Measurements from ENCODE around the gene CEP112.
"Not testable (repeated sequence)": the region's sequence is repeated elsewhere in the genome, so short reads cannot be mapped to it uniquely, and the experiment has no call there.

Gene CEP112

GRCh38 chr17:65739034-65739433 is 452.9 kb downstream of the CEP112 start:
- H3K4ac ChIP-seq (ENCODE audit: low read depth, low read length), result no peak overlapping the region

GRCh38 chr17:65737451-65737850 is 454.5 kb downstream of the CEP112 start:
- Histone ChIP-seq H2BK120ac (ENCODE audit: insufficient read depth, low read length, poor library complexity) (no peak overlapping the region), H2AK5ac (ENCODE audit: low read length) (no peak overlapping the region), H2BK5ac (ENCODE audit: low read depth, low read length, poor library complexity) (no peak overlapping the region), H3K27me3 (ENCODE audit: insufficient read depth, low read length) (no peaks in the 10 kb centered on the region), H3K18ac (ENCODE audit: low read length) (no peak overlapping the region), H3K4me2 (ENCODE audit: low read length) (no peak overlapping the region), H3K4me1 (ENCODE audit: control insufficient read depth in 1 of 2, insufficient read depth in 2 of 2, low read length in 2 of 2) (no peaks in the 10 kb centered on the region), H4K12ac (ENCODE audit: low read depth, low read length) (no peak overlapping the region), H3K27ac (ENCODE audit: low read depth, low read length) (no peak overlapping the region), H2AFZ (ENCODE audit: insufficient read depth, low read length, poor library complexity) (no peak overlapping the region), H3K9me3 (ENCODE audit: insufficient read depth, low read depth, low read length) (no peaks in the 10 kb centered on the region), H3K79me2 (ENCODE audit: control insufficient read depth, insufficient read depth, low read length, poor library complexity) (no peaks in the 10 kb centered on the region), H3K14ac (ENCODE audit: low read length) (no peak overlapping the region), H3K23ac (ENCODE audit: low read length) (no peak overlapping the region), H3K4me3 (ENCODE audit: low read depth, low read length) (no peak overlapping the region), H4K91ac (ENCODE audit: low read depth, low read length) (no peak overlapping the region), H3K4ac (ENCODE audit: low read depth, low read length) (no peak overlapping the region), H2BK12ac (ENCODE audit: low read length) (no peak overlapping the region), H4K8ac (ENCODE audit: low read depth, low read length) (no peak overlapping the region), H3K36me3 (ENCODE audit: control insufficient read depth in 1 of 2, insufficient read depth in 2 of 2, low read length in 2 of 2) (no peaks in the 10 kb centered on the region), H3K79me1 (ENCODE audit: low read length) (no peaks in the 10 kb centered on the region), H3K9ac (ENCODE audit: low read length) (no peak overlapping the region)
- WGBS (ENCODE audit: extremely low coverage, insufficient coverage, insufficient read length), result no CpG with 5 or more reads among the region's 4 CpGs
- no peak for DNase-seq

More at GRCh38 chr17:65739034-65739433, 452.9 kb downstream of the CEP112 start:
- Histone ChIP-seq H3K14ac (ENCODE audit: low read length) (no peak overlapping the region), H3K36me3 (ENCODE audit: control insufficient read depth in 1 of 2, insufficient read depth in 2 of 2, low read length in 2 of 2) (no peaks in the 10 kb centered on the region), H3K9me3 (ENCODE audit: insufficient read depth, low read depth, low read length) (no peaks in the 10 kb centered on the region), H3K4me1 (ENCODE audit: control insufficient read depth in 1 of 2, insufficient read depth in 2 of 2, low read length in 2 of 2) (no peaks in the 10 kb centered on the region), H4K91ac (ENCODE audit: low read depth, low read length) (no peak overlapping the region), H3K79me2 (ENCODE audit: control insufficient read depth, insufficient read depth, low read length, poor library complexity) (no peaks in the 10 kb centered on the region), H3K9ac (ENCODE audit: low read length) (no peak overlapping the region), H3K18ac (ENCODE audit: low read length) (no peak overlapping the region), H4K12ac (ENCODE audit: low read depth, low read length) (no peak overlapping the region), H2BK12ac (ENCODE audit: low read length) (no peak overlapping the region), H2BK5ac (ENCODE audit: low read depth, low read length, poor library complexity) (no peak overlapping the region), H3K4me2 (ENCODE audit: low read length) (no peak overlapping the region), H2AK5ac (ENCODE audit: low read length) (no peak overlapping the region), H3K23ac (ENCODE audit: low read length) (no peak overlapping the region), H3K4me3 (ENCODE audit: low read depth, low read length) (no peak overlapping the region), H3K79me1 (ENCODE audit: low read length) (no peaks in the 10 kb centered on the region), H2AFZ (ENCODE audit: insufficient read depth, low read length, poor library complexity) (no peak overlapping the region), H2BK120ac (ENCODE audit: insufficient read depth, low read length, poor library complexity) (no peak overlapping the region), H3K27ac (ENCODE audit: low read depth, low read length) (no peak overlapping the region), H3K27me3 (ENCODE audit: insufficient read depth, low read length) (no peaks in the 10 kb centered on the region), H4K8ac (ENCODE audit: low read depth, low read length) (no peak overlapping the region)
- no peak for DNase-seq

GRCh38 chr17:65733314-65733713 is 458.6 kb downstream of the CEP112 start:
- no peak for DNase-seq
- no peaks in the 10 kb centered on the region for H3K9me3 ChIP-seq (ENCODE audit: insufficient read depth, low read depth, low read length)
- no peaks in the 10 kb centered on the region for H3K4me1 ChIP-seq (ENCODE audit: control insufficient read depth in 1 of 2, insufficient read depth in 2 of 2, low read length in 2 of 2)
- H3K14ac ChIP-seq (ENCODE audit: low read length), result no peak overlapping the region
- no peak overlapping the region for H2BK12ac ChIP-seq (ENCODE audit: low read length)
- H3K79me1 ChIP-seq (ENCODE audit: low read length), result no peaks in the 10 kb centered on the region
- no peak overlapping the region for H4K8ac ChIP-seq (ENCODE audit: low read depth, low read length)
- no peaks in the 10 kb centered on the region for H3K27me3 ChIP-seq (ENCODE audit: insufficient read depth, low read length)
- no peak overlapping the region for H2AFZ ChIP-seq (ENCODE audit: insufficient read depth, low read length, poor library complexity)
- no peak overlapping the region for H3K23ac ChIP-seq (ENCODE audit: low read length)
- H2AK5ac ChIP-seq (ENCODE audit: low read length), result no peak overlapping the region
- no peak overlapping the region for H3K4me2 ChIP-seq (ENCODE audit: low read length)
- no peak overlapping the region for H3K27ac ChIP-seq (ENCODE audit: low read depth, low read length)
- no peak overlapping the region for H2BK120ac ChIP-seq (ENCODE audit: insufficient read depth, low read length, poor library complexity)
- H3K79me2 ChIP-seq (ENCODE audit: control insufficient read depth, insufficient read depth, low read length, poor library complexity), result no peaks in the 10 kb centered on the region
- H4K12ac ChIP-seq (ENCODE audit: low read depth, low read length), result no peak overlapping the region
- no peaks in the 10 kb centered on the region for H3K36me3 ChIP-seq (ENCODE audit: control insufficient read depth in 1 of 2, insufficient read depth in 2 of 2, low read length in 2 of 2)
- H2BK5ac ChIP-seq (ENCODE audit: low read depth, low read length, poor library complexity), result no peak overlapping the region
- H3K18ac ChIP-seq (ENCODE audit: low read length), result no peak overlapping the region
- no peak overlapping the region for H3K4me3 ChIP-seq (ENCODE audit: low read depth, low read length)
- H3K4ac ChIP-seq (ENCODE audit: low read depth, low read length), result no peak overlapping the region
- no peak overlapping the region for H3K9ac ChIP-seq (ENCODE audit: low read length)
- WGBS (ENCODE audit: extremely low coverage, insufficient coverage, insufficient read length), result no CpG with 5 or more reads among the region's 3 CpGs
- no peak overlapping the region for H4K91ac ChIP-seq (ENCODE audit: low read depth, low read length)

GRCh38 chr17:65732667-65733066 is 459.3 kb downstream of the CEP112 start:
- not testable (repeated sequence) for H3K36me3 ChIP-seq (ENCODE audit: control insufficient read depth in 1 of 2, insufficient read depth in 2 of 2, low read length in 2 of 2); H4K91ac ChIP-seq (ENCODE audit: low read depth, low read length); H3K9me3 ChIP-seq (ENCODE audit: insufficient read depth, low read depth, low read length); H3K4me2 ChIP-seq (ENCODE audit: low read length); H2AK5ac ChIP-seq (ENCODE audit: low read length); H3K18ac ChIP-seq (ENCODE audit: low read length); H3K4me1 ChIP-seq (ENCODE audit: control insufficient read depth in 1 of 2, insufficient read depth in 2 of 2, low read length in 2 of 2); H2AFZ ChIP-seq (ENCODE audit: insufficient read depth, low read length, poor library complexity); H3K79me1 ChIP-seq (ENCODE audit: low read length); H2BK120ac ChIP-seq (ENCODE audit: insufficient read depth, low read length, poor library complexity); H3K14ac ChIP-seq (ENCODE audit: low read length); H3K4me3 ChIP-seq (ENCODE audit: low read depth, low read length); DNase-seq; H3K4ac ChIP-seq (ENCODE audit: low read depth, low read length); H4K12ac ChIP-seq (ENCODE audit: low read depth, low read length); H3K27ac ChIP-seq (ENCODE audit: low read depth, low read length); H3K27me3 ChIP-seq (ENCODE audit: insufficient read depth, low read length); H2BK5ac ChIP-seq (ENCODE audit: low read depth, low read length, poor library complexity); H3K9ac ChIP-seq (ENCODE audit: low read length); H3K79me2 ChIP-seq (ENCODE audit: control insufficient read depth, insufficient read depth, low read length, poor library complexity); H4K8ac ChIP-seq (ENCODE audit: low read depth, low read length); H3K23ac ChIP-seq (ENCODE audit: low read length); H2BK12ac ChIP-seq (ENCODE audit: low read length)
- no CpG with 5 or more reads among the region's 2 CpGs for WGBS (ENCODE audit: extremely low coverage, insufficient coverage, insufficient read length)
